HG03558 (cell line): Measurements from ENCODE around the gene TAGLN3.

Experiments used
- ATAC-seq: cut with Tn5 transposase; IDR thresholded peaks from one replicate; pipeline ENCODE4 v1.9.1; 2021; ENCODE audit warnings: moderate number of reproducible peaks; ENCODE audit not compliant: unreplicated experiment; ENCODE audit errors: extremely low read depth

TAGLN3 gene

GRCh38 chr3:111975131-111975530 is 23.6 kb upstream of the TAGLN3 start:
- no peak for ATAC-seq

GRCh38 chr3:111976254-111976653 is 22.5 kb upstream of the TAGLN3 start:
- no peak for ATAC-seq

GRCh38 chr3:111978583-111979433 is 19.9 kb upstream of the TAGLN3 start, which contains the start of gene ABHD10:
Gene ABHD10 (plus strand): TSS chr3:111979026. CDS start chr3:111979062, 36 bp downstream.
- ATAC-seq, result peak; percentile 92

GRCh38 chr3:111979434-111980038 is 19.2 kb upstream of the TAGLN3 start:
- peak; percentile 17 for ATAC-seq

GRCh38 chr3:111980716-111981456 is 17.8 kb upstream of the TAGLN3 start:
- ATAC-seq, result no peak

- no peak for ATAC-seq
These were observed 17.3 kb upstream of the TAGLN3 start for GRCh38 chr3:111981457-111981763.

GRCh38 chr3:111984636-111985298 is 14.0 kb upstream of the TAGLN3 start:
- no peak for ATAC-seq

GRCh38 chr3:111986800-111987199 is 11.9 kb upstream of the TAGLN3 start:
- ATAC-seq, result no peak

GRCh38 chr3:111989061-111989678 is 9.6 kb upstream of the TAGLN3 start:
- ATAC-seq, result peak; percentile 91

GRCh38 chr3:111993038-111993437 is 5.7 kb upstream of the TAGLN3 start:
- no peak for ATAC-seq

- ATAC-seq, result no peak
These were observed 982 bp downstream of the TAGLN3 start for GRCh38 chr3:111999484-112000324.

- ATAC-seq, result no peak
These were observed 1.6 kb downstream of the TAGLN3 start for GRCh38 chr3:112000367-112000771.

GRCh38 chr3:112000966-112001365 is 2.2 kb downstream of the TAGLN3 start:
- no peak for ATAC-seq

- no peak for ATAC-seq
These were observed 2.8 kb downstream of the TAGLN3 start for GRCh38 chr3:112001526-112001925.

- ATAC-seq, result no peak
These were observed 3.6 kb downstream of the TAGLN3 start for GRCh38 chr3:112002096-112002971.

GRCh38 chr3:112003321-112004080 is 4.8 kb downstream of the TAGLN3 start:
- no peak for ATAC-seq

- no peak for ATAC-seq
These were observed 5.5 kb downstream of the TAGLN3 start for GRCh38 chr3:112004187-112004586.

- no peak for ATAC-seq
These were observed 5.9 kb downstream of the TAGLN3 start for GRCh38 chr3:112004669-112005068.
